Measurements from ENCODE around the gene CLBA1. TPM values are rescaled to one million over a fixed set of nuclear protein-coding genes. Genes with fewer than 3 reads are reported as not detected.

Gene CLBA1
- total and polyA plus RNA-seq, 2 experiments from 2014 or later = 7.7 to 10.4 TPM

DNA sequence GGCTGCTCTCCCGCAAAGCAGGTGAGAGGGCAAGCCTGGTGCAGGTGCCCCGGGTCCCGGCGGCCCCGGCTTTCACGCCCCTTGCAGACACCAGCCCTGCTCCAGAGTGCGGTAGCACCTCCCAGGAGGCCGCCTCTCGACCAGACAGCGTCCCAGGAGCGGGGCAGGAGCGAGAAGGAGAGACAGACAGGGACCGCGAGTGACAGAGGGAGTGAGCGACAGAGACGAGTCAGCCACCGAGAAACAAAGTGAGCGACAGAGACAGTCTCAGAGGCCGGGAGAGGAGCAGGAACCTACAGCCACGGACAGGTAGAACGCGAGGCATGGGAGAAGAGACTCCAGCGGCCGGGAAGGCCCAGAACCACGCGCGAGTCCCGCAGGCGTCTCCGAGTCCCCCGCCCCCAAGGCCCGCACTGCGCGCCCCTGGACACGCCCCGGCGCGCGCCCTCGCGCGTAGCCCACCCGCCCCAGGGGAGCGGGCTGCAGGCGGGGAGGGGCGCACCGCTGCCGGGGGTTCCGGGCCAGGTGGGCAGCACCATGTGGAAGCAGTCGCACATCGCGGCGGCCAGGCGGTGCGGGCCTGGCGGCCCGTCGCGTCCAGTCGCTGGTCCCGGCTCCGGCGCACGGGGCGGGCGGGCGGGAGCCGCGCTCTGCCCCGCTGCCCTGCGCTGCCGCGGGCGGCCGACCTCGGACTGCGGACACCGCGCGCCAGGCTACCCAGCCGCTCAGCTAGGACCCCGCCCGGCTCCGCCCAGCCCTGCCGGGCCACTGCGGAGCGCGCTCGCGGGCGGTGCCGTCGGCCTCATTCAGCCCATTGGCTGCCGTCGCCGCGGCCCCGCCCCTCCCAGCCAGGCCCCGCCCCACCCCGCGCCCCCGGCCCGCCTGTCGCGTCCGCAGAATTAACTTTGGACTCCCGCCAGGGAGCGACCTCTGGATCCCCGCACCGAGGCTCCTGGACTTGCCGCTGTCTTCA, 7.6 kb upstream of the CLBA1 start, which contains the start of gene AHNAK2:
Gene AHNAK2 (minus strand): TSS at position 694 of the 973 bp plus-strand sequence. CDS start 137 bp downstream, at position 557.
- no peaks in the 10 kb centered on the region for H3K9me2 ChIP-seq (ENCODE audit: insufficient read depth)
- peak within 1 kb of the TSS; percentile 81 for H2AFZ ChIP-seq
- WGBS, 2 experiments (ENCODE audit: low coverage in 1 of 2, low lambda C conversion rate in 2 of 2, missing lambda C conversion rate in 2 of 2) = 10 to 15% methylated on average over 33 to 56 of the region's 111 CpGs
- TF ChIP-seq EZH2 (IDR thresholded peaks at IDR 0.05; ENCODE audit: insufficient read depth, poor library complexity, severe bottlenecking) = no peak
- TF ChIP-seq EZH2phosphoT487 (IDR thresholded peaks at IDR 0.05; ENCODE audit: insufficient read depth, low read depth) = no peak
- no peak within 1 kb of the TSS for H3K27ac ChIP-seq
- no peaks in the 10 kb centered on the region for H3K27me3 ChIP-seq (replicated peaks; ENCODE audit: insufficient read depth)
- in situ Hi-C loops (cut with MboI) = no loop called here
- H3K9ac ChIP-seq = peak within 1 kb of the TSS; percentile 51
- peaks cover 10% of the 10 kb centered on the region for H3K4me1 ChIP-seq (ENCODE audit: insufficient read depth)
- H3K4me2 ChIP-seq (ENCODE audit: unreplicated experiment) = peak within 1 kb of the TSS; percentile 82
- no peaks in the 10 kb centered on the region for H3K79me2 ChIP-seq (ENCODE audit: insufficient read depth)
- no peaks in the 10 kb centered on the region for H3K36me3 ChIP-seq (ENCODE audit: low read depth)
- H4K20me1 ChIP-seq (ENCODE audit: insufficient read depth) = no peaks in the 10 kb centered on the region
- no peaks in the 10 kb centered on the region for H3F3A ChIP-seq (ENCODE audit: insufficient read depth)
- H3K4me3 ChIP-seq = peak within 1 kb of the TSS; percentile 68
- no peaks in the 10 kb centered on the region for H3K9me3 ChIP-seq (ENCODE audit: low read depth)
- peak; percentile 90 for DNase-seq

DNA sequence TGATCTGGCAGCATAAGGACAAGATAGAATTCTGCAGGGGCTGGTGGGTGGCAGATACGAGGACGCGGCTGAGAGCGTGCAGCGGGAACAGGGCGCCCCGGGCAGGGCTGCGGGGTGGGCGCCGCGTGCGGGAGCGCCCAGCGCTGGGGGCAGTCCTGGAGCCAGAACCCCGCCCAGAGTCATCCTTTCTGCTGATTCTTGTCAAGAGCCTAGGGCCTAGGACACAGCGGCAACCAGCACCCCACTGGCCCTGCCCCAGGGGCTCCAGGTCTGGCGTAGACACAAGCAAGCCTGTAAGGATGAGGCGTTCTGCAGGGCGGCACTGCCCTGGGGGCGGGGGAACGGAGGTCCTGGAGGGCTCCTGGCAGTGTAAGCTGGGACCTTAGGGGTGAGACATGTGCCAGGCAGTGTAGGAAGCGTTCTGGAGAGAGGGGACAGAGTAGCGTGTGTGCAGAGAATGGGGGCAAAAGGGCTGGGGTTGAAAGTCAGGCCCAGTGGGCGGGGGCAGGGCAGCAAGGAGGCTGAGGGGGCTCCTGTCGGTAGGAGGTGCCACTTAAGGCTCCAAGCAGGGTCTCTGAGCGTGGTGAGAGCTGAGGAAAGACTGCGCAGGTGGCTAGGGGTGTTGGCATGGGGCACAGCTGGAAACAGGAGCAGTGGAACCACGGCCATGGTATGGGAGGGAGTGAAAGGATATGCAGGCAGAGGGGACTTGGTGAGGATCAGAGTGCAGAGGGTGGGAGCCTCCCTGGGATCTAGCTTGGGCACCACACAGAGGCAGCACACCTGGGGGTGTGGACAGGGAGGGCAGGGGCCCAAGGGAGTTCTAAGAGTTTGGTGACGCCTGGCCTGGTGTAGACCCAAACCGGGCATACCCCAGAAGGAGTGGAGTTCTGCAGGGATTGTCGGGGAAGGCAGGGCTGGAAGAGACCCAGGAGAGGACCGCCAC, 6.6 kb upstream of the CLBA1 start:
- DNase-seq = no peak
- in situ Hi-C loops (cut with MboI) = no loop called here
- TF ChIP-seq EZH2phosphoT487 (IDR thresholded peaks at IDR 0.05; ENCODE audit: insufficient read depth, low read depth) = no peak
- TF ChIP-seq EZH2 (IDR thresholded peaks at IDR 0.05; ENCODE audit: insufficient read depth, poor library complexity, severe bottlenecking) = no peak

GRCh38 chr14:104979758-104980610, 5.6 kb upstream of the CLBA1 start:
- WGBS, 2 experiments (ENCODE audit: low coverage in 1 of 2, low lambda C conversion rate in 2 of 2, missing lambda C conversion rate in 2 of 2) = 88 to 93% methylated on average over 18 to 19 of the region's 19 CpGs
- in situ Hi-C loops (cut with MboI) = no loop called here
- H3K4me1 ChIP-seq (ENCODE audit: insufficient read depth) = peaks cover 3% of the 10 kb centered on the region; the same call in 1 of the 2 replicates
- no peaks in the 10 kb centered on the region for H4K20me1 ChIP-seq (ENCODE audit: insufficient read depth)
- H3F3A ChIP-seq (ENCODE audit: insufficient read depth) = no peaks in the 10 kb centered on the region
- no peak for DNase-seq
- H3K9me3 ChIP-seq (ENCODE audit: low read depth) = no peaks in the 10 kb centered on the region
- no peaks in the 10 kb centered on the region for H3K27me3 ChIP-seq (replicated peaks; ENCODE audit: insufficient read depth)
- TF ChIP-seq EZH2 (IDR thresholded peaks at IDR 0.05; ENCODE audit: insufficient read depth, poor library complexity, severe bottlenecking) = no peak
- TF ChIP-seq EZH2phosphoT487 (IDR thresholded peaks at IDR 0.05; ENCODE audit: insufficient read depth, low read depth) = no peak
- H3K9ac ChIP-seq = no peak overlapping the region
- H3K4me3 ChIP-seq = no peak overlapping the region
- H2AFZ ChIP-seq = no peak overlapping the region
- H3K79me2 ChIP-seq (ENCODE audit: insufficient read depth) = no peaks in the 10 kb centered on the region
- no peaks in the 10 kb centered on the region for H3K9me2 ChIP-seq (ENCODE audit: insufficient read depth)
- no peaks in the 10 kb centered on the region for H3K36me3 ChIP-seq (ENCODE audit: low read depth)
- H3K27ac ChIP-seq = no peak overlapping the region
- no peak overlapping the region for H3K4me2 ChIP-seq (ENCODE audit: unreplicated experiment)

More for the DNA sequence above, 6.6 kb upstream of the CLBA1 start:
- Histone ChIP-seq H3K4me3 (peak overlapping the region; percentile 65), H3K9me2 (ENCODE audit: insufficient read depth) (no peaks in the 10 kb centered on the region), H3K9ac (peak overlapping the region; percentile 51; the same call in 1 of the 2 replicates), H3K27ac (no peak overlapping the region), H3K9me3 (ENCODE audit: low read depth) (no peaks in the 10 kb centered on the region), H3K4me2 (ENCODE audit: unreplicated experiment) (peak overlapping the region; percentile 82), H3K4me1 (ENCODE audit: insufficient read depth) (peaks cover 8% of the 10 kb centered on the region), H3K79me2 (ENCODE audit: insufficient read depth) (no peaks in the 10 kb centered on the region), H2AFZ (peak overlapping the region; percentile 81), H3F3A (ENCODE audit: insufficient read depth) (no peaks in the 10 kb centered on the region), H3K36me3 (ENCODE audit: low read depth) (no peaks in the 10 kb centered on the region), H3K27me3 (replicated peaks; ENCODE audit: insufficient read depth) (no peaks in the 10 kb centered on the region), H4K20me1 (ENCODE audit: insufficient read depth) (no peaks in the 10 kb centered on the region)
- WGBS, 2 experiments (ENCODE audit: low coverage in 1 of 2, low lambda C conversion rate in 2 of 2, missing lambda C conversion rate in 2 of 2) = 48 to 55% methylated on average over 31 to 32 of the region's 32 CpGs

All from GM23248 (cell line).